Neural cell (in vitro differentiated cells): Measurements from ENCODE around the gene SYNRG. TPM values are rescaled to one million over a fixed set of nuclear protein-coding genes. Genes with fewer than 3 reads are reported as not detected.

ENCODE experiments used
- H2AFZ ChIP-seq: fragments of 200-600, 300-800 bp; sonication (generic), shearing (Covaris generic); 2 replicates; pipeline ENCODE4 v1.6.0; 2014; ENCODE audit warnings: low read depth, mild to moderate bottlenecking, antibody characterized with exemption, low read length, moderate library complexity
- H3F3A ChIP-seq: fragments of 200-600 bp; shearing (Covaris generic); 2 replicates; pipeline ENCODE4 v1.6.1; 2016; ENCODE audit warnings: mild to moderate bottlenecking, moderate library complexity, mixed read lengths, antibody characterized with exemption, low read length; ENCODE audit not compliant: insufficient read depth, poor library complexity, severe bottlenecking
- H3K27ac ChIP-seq: fragments of 200-600, 300-800 bp; sonication (generic), shearing (Covaris generic); 2 replicates; pipeline ENCODE4 v1.5.1; 2014; ENCODE audit warnings: mild to moderate bottlenecking, low read length, moderate library complexity
- H3K27me3 ChIP-seq: fragments of 300-800, 200-600 bp; sonication (generic), shearing (Covaris generic); 2 replicates; pipeline ENCODE4 v1.6.0; 2014; ENCODE audit warnings: mild to moderate bottlenecking, low read depth, low read length, moderate library complexity; ENCODE audit not compliant: insufficient read depth
- H3K36me3 ChIP-seq: fragments of 300-800, 200-600 bp; sonication (generic), shearing (Covaris generic); 2 replicates; pipeline ENCODE4 v1.5.1; 2014; ENCODE audit warnings: mild to moderate bottlenecking, antibody characterized with exemption, low read length, moderate library complexity; ENCODE audit not compliant: insufficient read depth
- H3K4me2 ChIP-seq: fragments of 300-800, 200-600 bp; sonication (generic), shearing (Covaris generic); 2 replicates; pipeline ENCODE4 v1.6.0; 2014; ENCODE audit warnings: mild to moderate bottlenecking, low read length
- H3K4me3 ChIP-seq: fragments of 300-800, 200-600 bp; sonication (generic), shearing (Covaris generic); 2 replicates; pipeline ENCODE4 v1.5.1; 2014; ENCODE audit warnings: mild to moderate bottlenecking, low read length, moderate library complexity
- H3K79me2 ChIP-seq: fragments of 200-600 bp; shearing (Covaris generic); replicated peaks from 2 replicates; pipeline ENCODE4 v1.6.0; 2014; ENCODE audit warnings: mild to moderate bottlenecking, low read length, moderate library complexity; ENCODE audit not compliant: insufficient read depth
- H3K9ac ChIP-seq: fragments of 300-800, 200-600 bp; sonication (generic), shearing (Covaris generic); 2 replicates; pipeline ENCODE4 v1.6.1; 2016; ENCODE audit warnings: mild to moderate bottlenecking, low read length, mixed read lengths
- H3K9me2 ChIP-seq: fragments of 200-600 bp; shearing (Covaris generic); 2 replicates; pipeline ENCODE4 v1.6.1; 2016; ENCODE audit warnings: mild to moderate bottlenecking, low read length, mixed read lengths; ENCODE audit not compliant: insufficient read depth
- H3K9me3 ChIP-seq: fragments of 200-600, 300-800 bp; sonication (generic), shearing (Covaris generic); 2 replicates; pipeline ENCODE4 v1.6.1; 2016; ENCODE audit warnings: mild to moderate bottlenecking, mixed run types, low read length, moderate library complexity, mixed read lengths
- H4K20me1 ChIP-seq: fragments of 200-600 bp; shearing (Covaris generic); 2 replicates; pipeline ENCODE4 v1.6.1; 2016; ENCODE audit warnings: mild to moderate bottlenecking, mixed run types; ENCODE audit not compliant: insufficient read depth
- CTCF ChIP-seq: fragments of 450-650 bp; IDR thresholded peaks from 2 replicates; pipeline ENCODE4 v1.5.1; 2014; ENCODE audit warnings: antibody characterized with exemption, mild to moderate bottlenecking, moderate library complexity; ENCODE audit not compliant: poor library complexity, severe bottlenecking
- EP300 ChIP-seq: fragments of 450-650 bp; conservative IDR thresholded peaks from 2 replicates; pipeline ENCODE4 v1.6.1; 2014; ENCODE audit warnings: antibody characterized with exemption, mild to moderate bottlenecking, moderate library complexity; ENCODE audit not compliant: poor library complexity, severe bottlenecking
- EZH2 ChIP-seq: fragments of 200-600, 300-800 bp; shearing (Covaris generic), sonication (generic); IDR thresholded peaks from 2 replicates; pipeline ENCODE4 v1.6.1; 2014; ENCODE audit warnings: antibody characterized with exemption, low read length, borderline replicate concordance, mild to moderate bottlenecking; ENCODE audit not compliant: insufficient read depth, poor library complexity, severe bottlenecking
- MXI1 ChIP-seq: fragments of 450-650 bp; conservative IDR thresholded peaks from 2 replicates; pipeline ENCODE4 v1.6.1; 2014; ENCODE audit warnings: antibody characterized with exemption, mild to moderate bottlenecking; ENCODE audit not compliant: poor library complexity, severe bottlenecking
- POLR2AphosphoS5 ChIP-seq: IDR thresholded peaks from 2 replicates; pipeline ENCODE4 v1.6.1; 2012
- RAD21 ChIP-seq: fragments of 450-650 bp; conservative IDR thresholded peaks from 2 replicates; pipeline ENCODE4 v1.6.1; 2014; ENCODE audit warnings: antibody characterized with exemption, mild to moderate bottlenecking, moderate library complexity
- SMC3 ChIP-seq: fragments of 450-650 bp; conservative IDR thresholded peaks from 2 replicates; pipeline ENCODE4 v1.6.1; 2014; ENCODE audit warnings: antibody characterized with exemption, mild to moderate bottlenecking, moderate library complexity; ENCODE audit not compliant: poor library complexity
- TAF1 ChIP-seq: IDR thresholded peaks from 2 replicates; pipeline ENCODE4 v1.6.1; 2012; ENCODE audit warnings: low read depth
- polyA plus RNA-seq: library from polyadenylated mRNA; depleted of rRNA; stranded (reverse); fragments of >200 nt; gene quantifications from 2 replicates; pipeline ENCODE4 v1.2.3, GENCODE V29; 2014
- TF ChIP-seq, protein P1 (sequence below): IDR thresholded peaks from 2 replicates; pipeline ENCODE4 v1.6.1; 2012; ENCODE audit warnings: borderline replicate concordance

Gene SYNRG
- polyA plus RNA-seq, 1 donor from 2014 or later: 16.1 TPM

GRCh38 chr17:37545486-37545885 lies 63.7 kb downstream of the SYNRG start (continued):
- no peak for TF ChIP-seq EZH2
- TF ChIP-seq EP300: no peak

- Histone ChIP-seq H3K9ac (no peak overlapping the region), H3K27ac (no peak overlapping the region), H3K9me2 (no peaks in the 10 kb centered on the region), H3K79me2 (no peaks in the 10 kb centered on the region), H4K20me1 (no peaks in the 10 kb centered on the region), H3K4me3 (no peak overlapping the region), H3F3A (no peaks in the 10 kb centered on the region), H3K4me2 (no peak overlapping the region), H3K9me3 (no peaks in the 10 kb centered on the region), H2AFZ (no peak overlapping the region), H3K27me3 (no peaks in the 10 kb centered on the region), H3K36me3 (peaks cover 6% of the 10 kb centered on the region)
- TF ChIP-seq EZH2 (no peak), MXI1 (no peak)
These were observed 65.6 kb downstream of the SYNRG start for GRCh38 chr17:37543637-37544052.

DNA sequence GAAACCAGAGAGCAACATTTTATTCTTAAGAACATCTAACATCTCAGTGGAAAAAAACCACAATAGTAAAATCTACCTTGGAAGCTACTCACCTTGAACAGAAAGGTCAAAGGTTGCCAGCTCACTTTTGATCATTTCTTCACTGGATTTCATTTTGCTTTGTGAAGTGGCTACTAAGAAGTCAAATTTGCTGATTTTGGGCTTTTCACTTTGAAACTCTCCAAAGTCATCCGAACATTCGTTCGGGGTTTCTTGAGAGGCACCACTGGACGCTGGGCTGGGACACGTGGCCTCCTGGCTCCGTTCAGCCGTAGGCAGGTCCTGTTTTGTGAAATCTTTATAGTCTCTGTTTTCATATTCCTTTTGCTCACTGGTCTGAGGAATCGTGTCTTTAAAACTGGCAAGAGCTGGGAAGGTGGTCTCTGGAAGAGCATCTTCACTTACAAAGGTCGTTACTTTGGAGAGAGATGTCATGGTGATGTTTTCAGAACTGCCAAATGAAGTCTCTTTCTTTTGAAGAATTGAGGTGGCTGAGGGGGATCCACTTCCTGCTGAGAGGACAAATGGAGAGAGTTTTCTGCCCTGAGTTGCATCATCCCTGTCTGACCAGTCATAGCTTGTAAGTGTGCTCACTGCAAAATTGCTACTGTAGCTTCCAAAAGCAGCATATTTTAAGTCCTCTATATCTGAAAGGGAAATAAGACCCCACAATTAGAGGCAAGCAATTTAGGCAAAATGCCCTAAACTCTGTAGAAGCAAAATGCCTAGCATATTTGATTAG lies 67.1 kb downstream of the SYNRG start:
- no peaks in the 10 kb centered on the region for H3F3A ChIP-seq
- no peak overlapping the region for H3K4me2 ChIP-seq
- no peak overlapping the region for H3K27ac ChIP-seq
- TF ChIP-seq SMC3: no peak
- no peak for TF ChIP-seq EZH2
- no peak for TF ChIP-seq EP300
- TF ChIP-seq, protein P1, sequence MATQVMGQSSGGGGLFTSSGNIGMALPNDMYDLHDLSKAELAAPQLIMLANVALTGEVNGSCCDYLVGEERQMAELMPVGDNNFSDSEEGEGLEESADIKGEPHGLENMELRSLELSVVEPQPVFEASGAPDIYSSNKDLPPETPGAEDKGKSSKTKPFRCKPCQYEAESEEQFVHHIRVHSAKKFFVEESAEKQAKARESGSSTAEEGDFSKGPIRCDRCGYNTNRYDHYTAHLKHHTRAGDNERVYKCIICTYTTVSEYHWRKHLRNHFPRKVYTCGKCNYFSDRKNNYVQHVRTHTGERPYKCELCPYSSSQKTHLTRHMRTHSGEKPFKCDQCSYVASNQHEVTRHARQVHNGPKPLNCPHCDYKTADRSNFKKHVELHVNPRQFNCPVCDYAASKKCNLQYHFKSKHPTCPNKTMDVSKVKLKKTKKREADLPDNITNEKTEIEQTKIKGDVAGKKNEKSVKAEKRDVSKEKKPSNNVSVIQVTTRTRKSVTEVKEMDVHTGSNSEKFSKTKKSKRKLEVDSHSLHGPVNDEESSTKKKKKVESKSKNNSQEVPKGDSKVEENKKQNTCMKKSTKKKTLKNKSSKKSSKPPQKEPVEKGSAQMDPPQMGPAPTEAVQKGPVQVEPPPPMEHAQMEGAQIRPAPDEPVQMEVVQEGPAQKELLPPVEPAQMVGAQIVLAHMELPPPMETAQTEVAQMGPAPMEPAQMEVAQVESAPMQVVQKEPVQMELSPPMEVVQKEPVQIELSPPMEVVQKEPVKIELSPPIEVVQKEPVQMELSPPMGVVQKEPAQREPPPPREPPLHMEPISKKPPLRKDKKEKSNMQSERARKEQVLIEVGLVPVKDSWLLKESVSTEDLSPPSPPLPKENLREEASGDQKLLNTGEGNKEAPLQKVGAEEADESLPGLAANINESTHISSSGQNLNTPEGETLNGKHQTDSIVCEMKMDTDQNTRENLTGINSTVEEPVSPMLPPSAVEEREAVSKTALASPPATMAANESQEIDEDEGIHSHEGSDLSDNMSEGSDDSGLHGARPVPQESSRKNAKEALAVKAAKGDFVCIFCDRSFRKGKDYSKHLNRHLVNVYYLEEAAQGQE: no peak
- no peak for TF ChIP-seq POLR2AphosphoS5
- TF ChIP-seq CTCF: no peak
- no peak for TF ChIP-seq RAD21
- no peak for TF ChIP-seq MXI1
- no peak for TF ChIP-seq TAF1
- H3K36me3 ChIP-seq: peaks cover 6% of the 10 kb centered on the region
- H3K27me3 ChIP-seq: no peaks in the 10 kb centered on the region
- H3K9me3 ChIP-seq: no peaks in the 10 kb centered on the region
- H3K4me3 ChIP-seq: no peak overlapping the region
- no peak overlapping the region for H2AFZ ChIP-seq
- H3K9ac ChIP-seq: no peak overlapping the region
- H3K79me2 ChIP-seq: no peaks in the 10 kb centered on the region
- no peaks in the 10 kb centered on the region for H3K9me2 ChIP-seq
- H4K20me1 ChIP-seq: no peaks in the 10 kb centered on the region
